Keratinocyte (primary cell): ENCODE measurements around the gene NCR2.

ENCODE experiments used
- EZH2 ChIP-seq: IDR thresholded peaks from one replicate; pipeline ENCODE4 v1.6.1; 2012; ENCODE audit warnings: inconsistent platforms, mild to moderate bottlenecking, low read length, moderate library complexity
- TF ChIP-seq, protein P1 (sequence below), 3 experiments: IDR thresholded peaks in 1 of 3; conservative IDR thresholded peaks in 1 of 3; optimal IDR thresholded peaks in 1 of 3; 2 replicates in 2 of 3; 3 replicates in 1 of 3; pipeline versions ENCODE3 to v1.5.1; 2011; ENCODE audit warnings: low read length in 3 of 3, mild to moderate bottlenecking in 3 of 3, moderate library complexity in 2 of 3, control low read depth in 1 of 3, inconsistent platforms in 1 of 3; ENCODE audit not compliant: insufficient read depth in 2 of 3; ENCODE audit errors: extremely low read depth in 1 of 3

DNA sequence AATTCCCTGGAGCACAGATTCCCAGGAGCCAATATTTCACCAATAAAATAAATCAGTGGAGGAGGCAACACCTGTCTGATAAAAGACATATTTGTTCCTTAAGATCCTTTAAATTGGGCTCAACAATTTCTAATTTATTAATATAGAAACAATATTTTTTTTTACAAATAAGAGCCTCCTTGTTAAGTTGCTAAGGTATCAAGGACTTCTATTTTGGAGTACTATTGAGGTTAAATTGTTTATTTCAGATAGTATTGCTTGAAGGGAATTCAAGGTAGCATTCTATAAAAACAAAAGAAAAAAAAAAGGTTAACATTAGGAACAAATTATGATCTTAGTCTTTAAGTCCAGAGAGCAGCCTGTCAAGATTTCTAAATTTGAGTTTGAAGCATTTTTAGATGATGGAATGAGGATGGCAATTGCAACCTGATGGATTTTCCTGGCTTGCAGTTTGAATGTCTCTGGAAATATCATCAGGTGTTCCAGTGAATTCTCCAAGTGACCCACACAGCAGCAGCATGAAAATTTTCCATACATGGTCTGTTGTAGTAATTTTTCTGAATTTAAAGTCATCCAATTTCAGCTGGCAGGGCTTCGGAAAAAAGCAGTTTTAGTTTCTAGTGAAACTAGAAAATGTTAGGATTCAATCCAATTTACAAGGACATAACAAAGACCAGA, 19.3 kb upstream of the NCR2 start:
- TF ChIP-seq, protein P1, sequence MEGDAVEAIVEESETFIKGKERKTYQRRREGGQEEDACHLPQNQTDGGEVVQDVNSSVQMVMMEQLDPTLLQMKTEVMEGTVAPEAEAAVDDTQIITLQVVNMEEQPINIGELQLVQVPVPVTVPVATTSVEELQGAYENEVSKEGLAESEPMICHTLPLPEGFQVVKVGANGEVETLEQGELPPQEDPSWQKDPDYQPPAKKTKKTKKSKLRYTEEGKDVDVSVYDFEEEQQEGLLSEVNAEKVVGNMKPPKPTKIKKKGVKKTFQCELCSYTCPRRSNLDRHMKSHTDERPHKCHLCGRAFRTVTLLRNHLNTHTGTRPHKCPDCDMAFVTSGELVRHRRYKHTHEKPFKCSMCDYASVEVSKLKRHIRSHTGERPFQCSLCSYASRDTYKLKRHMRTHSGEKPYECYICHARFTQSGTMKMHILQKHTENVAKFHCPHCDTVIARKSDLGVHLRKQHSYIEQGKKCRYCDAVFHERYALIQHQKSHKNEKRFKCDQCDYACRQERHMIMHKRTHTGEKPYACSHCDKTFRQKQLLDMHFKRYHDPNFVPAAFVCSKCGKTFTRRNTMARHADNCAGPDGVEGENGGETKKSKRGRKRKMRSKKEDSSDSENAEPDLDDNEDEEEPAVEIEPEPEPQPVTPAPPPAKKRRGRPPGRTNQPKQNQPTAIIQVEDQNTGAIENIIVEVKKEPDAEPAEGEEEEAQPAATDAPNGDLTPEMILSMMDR (optimal IDR thresholded peaks at IDR 0.05 in 1 of 3, IDR thresholded peaks at IDR 0.05 in 1 of 3, conservative IDR thresholded peaks at IDR 0.05 in 1 of 3; ENCODE audit: extremely low read depth in 1 of 3, insufficient read depth in 2 of 3, low read length in 3 of 3): no peak
- no peak for TF ChIP-seq EZH2
